Peyer's patch (tissue), 4 donors: Measurements from ENCODE around the gene TBL1X. TPM values are rescaled to one million over a fixed set of nuclear protein-coding genes. Genes with fewer than 3 reads are reported as not detected.

Experiments
- DNase-seq, 3 donors: peaks; one replicate each; pipeline ENCODE4 v3.0.0-alpha.2; 2017 to 2019
- H3K27ac ChIP-seq, 4 donors: fragments of 200-600 bp; sonication (generic); one replicate each; pipeline ENCODE4 v1.5.1; 2016 to 2019
- H3K27me3 ChIP-seq, 2 donors: fragments of 200-600 bp; sonication (generic); one replicate each; pipeline ENCODE4 v1.5.1; 2019
- H3K36me3 ChIP-seq, 3 donors: fragments of 200-600 bp; sonication (generic); one replicate each; pipeline ENCODE4 v1.5.1; 2016 to 2019
- H3K4me1 ChIP-seq, 4 donors: fragments of 200-600 bp; sonication (generic); one replicate each; pipeline ENCODE4 v1.5.1; 2016 to 2019
- H3K4me3 ChIP-seq, 4 donors: fragments of 200-600 bp; sonication (generic); 1 replicate in 3 of 4; 2 replicates in 1 of 4; pipeline ENCODE4 v1.5.1; 2016 to 2019; ENCODE audit warnings: mild to moderate bottlenecking in 1 of 4
- H3K9me3 ChIP-seq, 4 donors: fragments of 200-600 bp; sonication (generic); one replicate each; pipeline ENCODE4 v1.5.1; 2016 to 2019; ENCODE audit warnings: mild to moderate bottlenecking in 1 of 4
- CTCF ChIP-seq, 6 experiments: fragments of 450-650 bp in 4 of 6; fragments of 200-600 bp in 2 of 6; sonication (generic) in 1 of 6; IDR thresholded peaks; one replicate each; pipeline ENCODE4 v1.5.1; 2017 to 2019; ENCODE audit warnings: antibody characterized with exemption in 6 of 6, mild to moderate bottlenecking in 3 of 6, moderate library complexity in 1 of 6
- POLR2A ChIP-seq, 2 donors: fragments of 450-650 bp; IDR thresholded peaks; one replicate each; pipeline ENCODE4 v1.5.1; 2017; ENCODE audit warnings: antibody characterized with exemption in 2 of 2, mild to moderate bottlenecking in 2 of 2, moderate library complexity in 2 of 2
- total RNA-seq, 4 donors: library from RNA; depleted of rRNA; stranded (reverse); fragments of >200 nt; gene quantifications; one replicate each; pipeline ENCODE4 v1.1.0, GENCODE V29; 2016

The TBL1X gene
- total RNA-seq, 4 donors from 2014 or later: 3.9 to 29.7 (median 5.0) TPM

DNA sequence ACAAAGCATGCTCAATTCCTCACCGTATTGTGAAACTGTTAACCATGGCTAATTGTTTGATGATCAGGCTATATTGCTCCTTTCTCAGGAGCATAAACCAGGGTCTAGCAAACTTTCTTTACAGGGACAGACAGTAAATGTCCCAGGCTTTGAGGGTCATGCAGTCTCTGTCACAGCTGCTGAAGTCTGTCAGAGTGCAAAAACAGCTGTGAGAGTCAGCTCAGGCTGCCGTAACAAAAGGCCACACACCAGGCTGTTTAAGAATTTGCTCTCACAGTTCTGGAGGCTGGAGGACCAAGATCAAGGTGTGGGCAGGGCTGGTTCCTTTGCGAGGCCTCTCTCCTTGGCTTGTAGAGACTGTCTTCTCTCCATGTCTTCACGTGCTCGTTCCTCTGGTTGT is 225.2 kb downstream of the TBL1X start:
- H3K27me3 ChIP-seq: no peaks in the 10 kb centered on the region
- H3K4me3 ChIP-seq: no peak overlapping the region
- H3K27ac ChIP-seq: no peak overlapping the region
- TF ChIP-seq CTCF (IDR thresholded peaks at IDR 0.05) (no peak), POLR2A (IDR thresholded peaks at IDR 0.05) (no peak)
- DNase-seq: no peak
- no peaks in the 10 kb centered on the region for H3K4me1 ChIP-seq
- H3K9me3 ChIP-seq: no peaks in the 10 kb centered on the region
- no peaks in the 10 kb centered on the region for H3K36me3 ChIP-seq

DNA sequence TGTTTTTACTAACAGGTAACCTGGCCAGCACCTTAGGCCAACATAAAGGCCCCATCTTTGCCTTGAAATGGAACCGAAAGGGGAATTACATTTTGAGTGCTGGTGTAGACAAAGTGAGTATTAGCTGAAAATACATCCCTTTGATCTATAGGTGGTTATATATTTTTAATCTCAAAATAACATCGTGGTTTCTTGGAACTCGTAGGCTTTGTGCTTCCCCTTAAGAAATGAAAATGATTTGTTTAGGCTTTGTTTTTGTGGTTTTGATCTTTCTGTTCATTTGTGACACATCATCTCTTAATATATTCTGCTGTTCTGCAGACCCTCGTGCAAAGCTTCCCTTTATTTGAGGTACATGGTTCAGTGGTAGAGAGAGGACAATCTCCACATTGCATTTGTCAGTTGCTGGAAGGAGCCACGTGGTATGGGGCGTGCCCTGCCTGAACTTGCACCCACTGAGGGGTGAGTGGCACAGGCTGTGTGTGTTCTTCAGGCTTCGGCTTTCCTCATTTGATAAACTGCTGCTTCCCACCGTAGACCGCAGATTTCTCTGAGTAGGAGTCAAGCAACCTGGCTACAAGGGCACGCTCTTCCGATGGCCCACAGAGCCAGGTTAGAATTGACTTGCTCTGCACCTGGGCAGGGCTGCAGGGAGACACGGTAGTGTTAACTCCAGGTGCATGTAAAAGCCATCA is 228.6 kb downstream of the TBL1X start:
- no peak overlapping the region for H3K4me3 ChIP-seq
- no peak overlapping the region for H3K27ac ChIP-seq
- H3K4me1 ChIP-seq: no peaks in the 10 kb centered on the region
- DNase-seq: no peak
- H3K36me3 ChIP-seq: no peaks in the 10 kb centered on the region
- TF ChIP-seq CTCF (IDR thresholded peaks at IDR 0.05) (no peak), POLR2A (IDR thresholded peaks at IDR 0.05) (no peak)
- no peaks in the 10 kb centered on the region for H3K27me3 ChIP-seq
- no peaks in the 10 kb centered on the region for H3K9me3 ChIP-seq

DNA sequence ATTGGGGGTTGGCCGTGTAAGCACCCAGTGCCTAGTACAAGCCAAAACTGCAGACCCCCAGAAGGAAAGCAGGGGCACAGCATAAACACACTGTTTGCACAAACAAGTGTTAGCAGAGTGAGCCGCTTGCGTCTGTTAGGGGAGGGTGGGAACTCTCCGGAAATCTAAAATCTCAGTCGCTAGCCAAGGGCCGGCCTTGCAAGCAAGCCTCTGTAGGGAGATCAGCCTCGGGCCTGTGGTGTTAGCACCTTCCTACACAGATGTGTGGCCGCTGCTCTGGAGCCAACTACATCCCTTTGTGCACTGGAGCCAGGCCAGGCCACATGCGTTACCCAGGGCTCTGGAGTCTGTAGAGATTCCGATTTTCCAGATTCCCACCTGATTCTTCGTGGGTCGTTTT is 233.7 kb downstream of the TBL1X start:
- H3K36me3 ChIP-seq: no peaks in the 10 kb centered on the region
- H3K27me3 ChIP-seq: no peaks in the 10 kb centered on the region
- no peak overlapping the region for H3K27ac ChIP-seq
- H3K9me3 ChIP-seq: no peaks in the 10 kb centered on the region
- no peak for DNase-seq
- TF ChIP-seq POLR2A (IDR thresholded peaks at IDR 0.05) (no peak), CTCF (IDR thresholded peaks at IDR 0.05) (no peak)
- H3K4me1 ChIP-seq: no peaks in the 10 kb centered on the region
- H3K4me3 ChIP-seq: no peak overlapping the region

GRCh38 chrX:9700555-9700954 is 235.7 kb downstream of the TBL1X start:
- TF ChIP-seq POLR2A (IDR thresholded peaks at IDR 0.05) (no peak), CTCF (IDR thresholded peaks at IDR 0.05) (no peak)
- Histone ChIP-seq H3K36me3 (no peaks in the 10 kb centered on the region), H3K4me3 (no peak overlapping the region), H3K27me3 (no peaks in the 10 kb centered on the region), H3K9me3 (no peaks in the 10 kb centered on the region), H3K4me1 (no peaks in the 10 kb centered on the region), H3K27ac (no peak overlapping the region)
- no peak for DNase-seq

GRCh38 chrX:9701790-9702189 is 236.9 kb downstream of the TBL1X start:
- Histone ChIP-seq H3K4me3 (no peak overlapping the region), H3K36me3 (no peaks in the 10 kb centered on the region), H3K27ac (no peak overlapping the region), H3K4me1 (no peaks in the 10 kb centered on the region), H3K9me3 (no peaks in the 10 kb centered on the region), H3K27me3 (no peaks in the 10 kb centered on the region)
- DNase-seq: no peak
- TF ChIP-seq POLR2A (IDR thresholded peaks at IDR 0.05) (no peak), CTCF (IDR thresholded peaks at IDR 0.05) (no peak)

GRCh38 chrX:9703406-9703805 is 238.5 kb downstream of the TBL1X start:
- no peak for DNase-seq
- Histone ChIP-seq H3K4me3 (no peak overlapping the region), H3K27me3 (no peaks in the 10 kb centered on the region), H3K27ac (no peak overlapping the region), H3K9me3 (no peaks in the 10 kb centered on the region), H3K4me1 (no peaks in the 10 kb centered on the region), H3K36me3 (no peaks in the 10 kb centered on the region)
- TF ChIP-seq CTCF (IDR thresholded peaks at IDR 0.05) (no peak), POLR2A (IDR thresholded peaks at IDR 0.05) (no peak)
